K562 (cell line): Measurements from ENCODE around the gene DGCR6L. TPM values are rescaled to one million over a fixed set of nuclear protein-coding genes. Genes with fewer than 3 reads are reported as not detected.

ENCODE experiments used
- ATF2 ChIP-seq: sonication (generic); formaldehyde crosslinking; IDR thresholded peaks from 2 replicates; pipeline ENCODE4 v1.8.1; 2022; ENCODE audit warnings: missing genetic modification reagents
- CAMTA2 ChIP-seq: fragments of 250-450 bp; sonication (Bioruptor Pico); conservative IDR thresholded peaks from 2 replicates; pipeline ENCODE4 v1.5.1; 2022
- CEBPZ ChIP-seq: fragments of 150-350 bp; IDR thresholded peaks from 2 replicates; pipeline ENCODE4 v1.6.1; 2014; ENCODE audit warnings: low read depth, mild to moderate bottlenecking, low read length, borderline replicate concordance
- CTBP1 ChIP-seq: fragments of 450-650 bp; IDR thresholded peaks from 2 replicates; pipeline ENCODE4 v1.6.1; 2016; ENCODE audit warnings: borderline replicate concordance
- HMGN3 ChIP-seq: IDR thresholded peaks from 2 replicates; pipeline ENCODE4 v1.6.1; 2011; ENCODE audit warnings: borderline replicate concordance, low read depth, mild to moderate bottlenecking, mixed read lengths, low read length; ENCODE audit not compliant: insufficient read length; ENCODE audit errors: extremely low read depth
- ILF3 ChIP-seq: fragments of 450-650 bp; IDR thresholded peaks from 2 replicates; pipeline ENCODE4 v1.6.1; 2018; ENCODE audit warnings: antibody characterized with exemption, mild to moderate bottlenecking, moderate library complexity, borderline replicate concordance
- ILK ChIP-seq: fragments of 450-650 bp; IDR thresholded peaks from 2 replicates; pipeline ENCODE4 v1.6.1; 2016; ENCODE audit warnings: missing genetic modification characterization, low read depth, mild to moderate bottlenecking, missing compliant biosample characterization, moderate library complexity, borderline replicate concordance
- KLF1 ChIP-seq: fragments of 450-650 bp; IDR thresholded peaks from 2 replicates; pipeline ENCODE4 v1.6.1; 2016; ENCODE audit warnings: missing genetic modification characterization, missing compliant biosample characterization
- MCM5 ChIP-seq: fragments of 450-650 bp; IDR thresholded peaks from 2 replicates; pipeline ENCODE4 v1.6.1; 2016; ENCODE audit warnings: low read depth
- NBN ChIP-seq: fragments of 450-650 bp; IDR thresholded peaks from 2 replicates; pipeline ENCODE4 v1.6.1; 2016; ENCODE audit warnings: low read depth, mild to moderate bottlenecking
- RBBP5 ChIP-seq: fragments of 200-600 bp; sonication (generic); IDR thresholded peaks from 2 replicates; pipeline ENCODE4 v1.6.1; 2012; ENCODE audit warnings: borderline replicate concordance, mild to moderate bottlenecking, low read length, control low read depth, inconsistent platforms; ENCODE audit not compliant: insufficient read depth, poor library complexity, severe bottlenecking
- RFX7 ChIP-seq: fragments of 250-450 bp; sonication (Bioruptor Pico); IDR thresholded peaks from 2 replicates; pipeline ENCODE4 v1.5.1; 2021; ENCODE audit warnings: mild to moderate bottlenecking
- STAT5B ChIP-seq: fragments of 250-450 bp; sonication (Bioruptor Pico); IDR thresholded peaks from 2 replicates; pipeline ENCODE4 v1.8.0; 2021; ENCODE audit warnings: mild to moderate bottlenecking, inconsistent platforms
- ZNF232 ChIP-seq: sonication (generic); formaldehyde crosslinking; IDR thresholded peaks from 2 replicates; pipeline ENCODE4 v1.8.0; 2022; ENCODE audit warnings: mild to moderate bottlenecking, missing genetic modification reagents
- ZNF780A ChIP-seq: fragments of 250-450 bp; sonication (Bioruptor Pico); IDR thresholded peaks from 2 replicates; pipeline ENCODE4 v1.5.0; 2021; ENCODE audit warnings: mild to moderate bottlenecking
- polyA plus RNA-seq, 8 experiments: library from polyadenylated mRNA; depleted of rRNA in 4 of 8; stranded (reverse) in 5 of 8; unstranded in 3 of 8; fragments of >200 nt; fragmentation: Nextera tagmentation in 2 of 8; fragmentation: Illumina TruSeq in 1 of 8; extraction: Ambion mirVana in 2 of 8; extraction: Trizol in 1 of 8; gene quantifications; 2 replicates each; pipeline versions ENCODE4 v1.2.1 to v1.2.3, GENCODE V29; 2011 to 2014; ENCODE audit warnings: inconsistent platforms in 1 of 8, missing spikeins in 1 of 8
- total RNA-seq, 7 experiments: library from RNA; depleted of rRNA in 6 of 7; stranded (reverse); fragments of >200 nt in 6 of 7; fragmentation: Illumina TruSeq in 2 of 7; extraction: Trizol in 2 of 7; gene quantifications; 2 replicates each; pipeline versions ENCODE4 v1.2.1 to v1.2.3, GENCODE V29; 2011 to 2021; ENCODE audit warnings: low replicate concordance in 1 of 7
- TF ChIP-seq, protein P1 (sequence below): sonication (generic); formaldehyde crosslinking; IDR thresholded peaks from 2 replicates; pipeline ENCODE4 v1.8.1; 2023; ENCODE audit warnings: missing genetic modification reagents, mild to moderate bottlenecking, borderline replicate concordance
- TF ChIP-seq, protein P2 (sequence below): fragments of 450-650 bp; formaldehyde crosslinking; IDR thresholded peaks from 2 replicates; pipeline ENCODE4 v1.4.0; 2022; ENCODE audit warnings: missing genetic modification characterization

The DGCR6L gene
- total and polyA plus RNA-seq, 9 of the 15 experiments (the other 6 are each of a cell fraction or from before 2014, with no cell fraction given), result 3.6 to 151 (median 51.0) TPM

- TF ChIP-seq, protein P1, sequence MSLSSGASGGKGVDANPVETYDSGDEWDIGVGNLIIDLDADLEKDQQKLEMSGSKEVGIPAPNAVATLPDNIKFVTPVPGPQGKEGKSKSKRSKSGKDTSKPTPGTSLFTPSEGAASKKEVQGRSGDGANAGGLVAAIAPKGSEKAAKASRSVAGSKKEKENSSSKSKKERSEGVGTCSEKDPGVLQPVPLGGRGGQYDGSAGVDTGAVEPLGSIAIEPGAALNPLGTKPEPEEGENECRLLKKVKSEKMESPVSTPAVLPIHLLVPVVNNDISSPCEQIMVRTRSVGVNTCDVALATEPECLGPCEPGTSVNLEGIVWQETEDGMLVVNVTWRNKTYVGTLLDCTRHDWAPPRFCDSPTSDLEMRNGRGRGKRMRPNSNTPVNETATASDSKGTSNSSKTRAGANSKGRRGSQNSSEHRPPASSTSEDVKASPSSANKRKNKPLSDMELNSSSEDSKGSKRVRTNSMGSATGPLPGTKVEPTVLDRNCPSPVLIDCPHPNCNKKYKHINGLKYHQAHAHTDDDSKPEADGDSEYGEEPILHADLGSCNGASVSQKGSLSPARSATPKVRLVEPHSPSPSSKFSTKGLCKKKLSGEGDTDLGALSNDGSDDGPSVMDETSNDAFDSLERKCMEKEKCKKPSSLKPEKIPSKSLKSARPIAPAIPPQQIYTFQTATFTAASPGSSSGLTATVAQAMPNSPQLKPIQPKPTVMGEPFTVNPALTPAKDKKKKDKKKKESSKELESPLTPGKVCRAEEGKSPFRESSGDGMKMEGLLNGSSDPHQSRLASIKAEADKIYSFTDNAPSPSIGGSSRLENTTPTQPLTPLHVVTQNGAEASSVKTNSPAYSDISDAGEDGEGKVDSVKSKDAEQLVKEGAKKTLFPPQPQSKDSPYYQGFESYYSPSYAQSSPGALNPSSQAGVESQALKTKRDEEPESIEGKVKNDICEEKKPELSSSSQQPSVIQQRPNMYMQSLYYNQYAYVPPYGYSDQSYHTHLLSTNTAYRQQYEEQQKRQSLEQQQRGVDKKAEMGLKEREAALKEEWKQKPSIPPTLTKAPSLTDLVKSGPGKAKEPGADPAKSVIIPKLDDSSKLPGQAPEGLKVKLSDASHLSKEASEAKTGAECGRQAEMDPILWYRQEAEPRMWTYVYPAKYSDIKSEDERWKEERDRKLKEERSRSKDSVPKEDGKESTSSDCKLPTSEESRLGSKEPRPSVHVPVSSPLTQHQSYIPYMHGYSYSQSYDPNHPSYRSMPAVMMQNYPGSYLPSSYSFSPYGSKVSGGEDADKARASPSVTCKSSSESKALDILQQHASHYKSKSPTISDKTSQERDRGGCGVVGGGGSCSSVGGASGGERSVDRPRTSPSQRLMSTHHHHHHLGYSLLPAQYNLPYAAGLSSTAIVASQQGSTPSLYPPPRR (CRISPR knock-in tag), result no peak
- TF ChIP-seq HMGN3, result peak; percentile 40
- TF ChIP-seq, protein P2, sequence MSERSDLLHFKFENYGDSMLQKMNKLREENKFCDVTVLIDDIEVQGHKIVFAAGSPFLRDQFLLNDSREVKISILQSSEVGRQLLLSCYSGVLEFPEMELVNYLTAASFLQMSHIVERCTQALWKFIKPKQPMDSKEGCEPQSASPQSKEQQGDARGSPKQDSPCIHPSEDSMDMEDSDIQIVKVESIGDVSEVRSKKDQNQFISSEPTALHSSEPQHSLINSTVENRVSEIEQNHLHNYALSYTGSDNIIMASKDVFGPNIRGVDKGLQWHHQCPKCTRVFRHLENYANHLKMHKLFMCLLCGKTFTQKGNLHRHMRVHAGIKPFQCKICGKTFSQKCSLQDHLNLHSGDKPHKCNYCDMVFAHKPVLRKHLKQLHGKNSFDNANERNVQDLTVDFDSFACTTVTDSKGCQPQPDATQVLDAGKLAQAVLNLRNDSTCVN (CRISPR knock-in tag), result no peak
- TF ChIP-seq STAT5B (CRISPR knock-in tag), result no peak
- TF ChIP-seq RFX7, result no peak
- no peak for TF ChIP-seq ZNF780A (CRISPR knock-in tag)
- no peak for TF ChIP-seq ILF3
- TF ChIP-seq CTBP1, result peak; percentile 99
- TF ChIP-seq NBN, result no peak
- peak; percentile 61; the same call in 1 of the 2 replicates for TF ChIP-seq ZNF232
- TF ChIP-seq RBBP5, result peak; percentile 70
- TF ChIP-seq KLF1 (tag), result peak; percentile 74
- no peak for TF ChIP-seq CAMTA2 (CRISPR knock-in tag)
- no peak for TF ChIP-seq ATF2
- no peak for TF ChIP-seq ILK (tag)
- no peak for TF ChIP-seq CEBPZ
- TF ChIP-seq MCM5, result no peak
Observed at GRCh38 chr22:20268279-20269012, 51.4 kb downstream of the DGCR6L start, which contains the start of gene RTN4R (continued).
